C4-2B (cell line): ENCODE results near the gene CREB5.

Source experiments
- CTCF ChIP-seq: fragments of 450-650 bp; conservative IDR thresholded peaks from 2 replicates; pipeline ENCODE4 v1.5.1; 2017; ENCODE audit warnings: mild to moderate bottlenecking
- ZFX ChIP-seq: fragments of 450-650 bp; IDR thresholded peaks from 2 replicates; pipeline ENCODE4 v1.6.1; 2017

GRCh38 chr7:28643584-28644340 is 231.4 kb downstream of the CREB5 start:
- TF ChIP-seq CTCF (no peak), ZFX (no peak)
